ENCODE results near the gene SENP6.

DNA sequence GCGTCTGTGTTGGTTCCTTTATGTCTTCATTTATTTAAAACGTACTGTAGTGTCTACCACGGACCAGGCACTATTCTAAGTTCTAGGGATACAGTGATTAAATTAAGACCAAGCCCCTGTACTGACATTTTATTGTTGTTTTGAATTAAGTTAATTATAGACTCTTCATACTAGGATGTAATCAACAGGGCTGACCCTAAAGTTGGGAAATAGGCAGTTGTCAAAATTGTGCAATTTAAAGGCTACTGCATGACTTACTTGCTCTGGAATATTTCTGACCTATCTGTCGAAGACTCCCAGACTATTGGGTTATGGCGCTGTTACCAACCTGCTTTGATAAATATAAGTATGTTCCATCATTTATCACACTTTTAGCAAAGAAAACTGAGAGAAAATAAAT, 154.0 kb downstream of the SENP6 start:
- TF ChIP-seq EZH2 (IDR thresholded peaks at IDR 0.05; ENCODE audit: insufficient read depth, low read length), result no peak
- TF ChIP-seq, protein P1, sequence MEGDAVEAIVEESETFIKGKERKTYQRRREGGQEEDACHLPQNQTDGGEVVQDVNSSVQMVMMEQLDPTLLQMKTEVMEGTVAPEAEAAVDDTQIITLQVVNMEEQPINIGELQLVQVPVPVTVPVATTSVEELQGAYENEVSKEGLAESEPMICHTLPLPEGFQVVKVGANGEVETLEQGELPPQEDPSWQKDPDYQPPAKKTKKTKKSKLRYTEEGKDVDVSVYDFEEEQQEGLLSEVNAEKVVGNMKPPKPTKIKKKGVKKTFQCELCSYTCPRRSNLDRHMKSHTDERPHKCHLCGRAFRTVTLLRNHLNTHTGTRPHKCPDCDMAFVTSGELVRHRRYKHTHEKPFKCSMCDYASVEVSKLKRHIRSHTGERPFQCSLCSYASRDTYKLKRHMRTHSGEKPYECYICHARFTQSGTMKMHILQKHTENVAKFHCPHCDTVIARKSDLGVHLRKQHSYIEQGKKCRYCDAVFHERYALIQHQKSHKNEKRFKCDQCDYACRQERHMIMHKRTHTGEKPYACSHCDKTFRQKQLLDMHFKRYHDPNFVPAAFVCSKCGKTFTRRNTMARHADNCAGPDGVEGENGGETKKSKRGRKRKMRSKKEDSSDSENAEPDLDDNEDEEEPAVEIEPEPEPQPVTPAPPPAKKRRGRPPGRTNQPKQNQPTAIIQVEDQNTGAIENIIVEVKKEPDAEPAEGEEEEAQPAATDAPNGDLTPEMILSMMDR (IDR thresholded peaks at IDR 0.05; ENCODE audit: insufficient read depth, low read depth, low read length), result no peak

Data from astrocyte (in vitro differentiated cells and primary cell).